Measurements from ENCODE around the gene EEFSEC.

DNA sequence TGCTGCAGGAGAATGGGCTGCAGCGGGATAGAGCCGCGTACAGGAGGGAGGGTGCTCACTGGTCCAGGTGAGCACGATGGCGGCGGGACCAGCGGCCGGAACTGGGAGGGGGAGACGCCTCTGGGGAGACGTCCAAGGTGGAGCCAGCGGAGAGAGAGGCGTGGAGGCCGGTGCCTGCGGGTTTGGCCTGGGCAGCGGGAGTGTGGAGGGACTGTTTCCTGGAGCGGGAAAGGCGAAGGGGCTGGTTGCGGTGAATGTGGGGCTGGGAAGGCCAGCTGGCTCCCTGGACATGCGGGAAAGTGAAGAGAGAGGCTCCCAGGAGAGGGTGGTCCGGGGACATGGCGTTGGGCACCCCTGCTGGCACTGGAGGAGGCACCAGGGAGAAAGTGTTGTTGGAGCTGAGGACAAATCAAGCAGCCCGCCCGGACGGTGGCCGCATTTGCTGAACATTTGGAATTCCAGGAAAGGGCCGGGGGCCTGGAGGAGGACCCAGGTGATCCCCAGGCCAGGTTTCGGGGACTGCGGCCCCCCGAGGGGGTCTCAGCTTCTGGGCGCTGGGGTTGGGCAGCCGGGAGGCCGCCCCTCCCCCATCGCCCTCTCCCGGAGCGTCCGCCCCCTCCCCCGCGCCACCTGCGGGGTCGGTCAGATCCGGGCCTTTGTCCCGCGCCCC is 279.2 kb downstream of the EEFSEC start:
- TF ChIP-seq, protein P1, sequence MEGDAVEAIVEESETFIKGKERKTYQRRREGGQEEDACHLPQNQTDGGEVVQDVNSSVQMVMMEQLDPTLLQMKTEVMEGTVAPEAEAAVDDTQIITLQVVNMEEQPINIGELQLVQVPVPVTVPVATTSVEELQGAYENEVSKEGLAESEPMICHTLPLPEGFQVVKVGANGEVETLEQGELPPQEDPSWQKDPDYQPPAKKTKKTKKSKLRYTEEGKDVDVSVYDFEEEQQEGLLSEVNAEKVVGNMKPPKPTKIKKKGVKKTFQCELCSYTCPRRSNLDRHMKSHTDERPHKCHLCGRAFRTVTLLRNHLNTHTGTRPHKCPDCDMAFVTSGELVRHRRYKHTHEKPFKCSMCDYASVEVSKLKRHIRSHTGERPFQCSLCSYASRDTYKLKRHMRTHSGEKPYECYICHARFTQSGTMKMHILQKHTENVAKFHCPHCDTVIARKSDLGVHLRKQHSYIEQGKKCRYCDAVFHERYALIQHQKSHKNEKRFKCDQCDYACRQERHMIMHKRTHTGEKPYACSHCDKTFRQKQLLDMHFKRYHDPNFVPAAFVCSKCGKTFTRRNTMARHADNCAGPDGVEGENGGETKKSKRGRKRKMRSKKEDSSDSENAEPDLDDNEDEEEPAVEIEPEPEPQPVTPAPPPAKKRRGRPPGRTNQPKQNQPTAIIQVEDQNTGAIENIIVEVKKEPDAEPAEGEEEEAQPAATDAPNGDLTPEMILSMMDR (conservative IDR thresholded peaks at IDR 0.05; ENCODE audit: low read length) = no peak
- no peak for TF ChIP-seq EZH2phosphoT487 (IDR thresholded peaks at IDR 0.05; ENCODE audit: borderline replicate concordance, low read depth, low read length)

All from OCI-LY7 (cell line).